HG03442 (cell line): Measurements from ENCODE around the gene MYO7A.

ENCODE experiments used
- ATAC-seq: cut with Tn5 transposase; IDR thresholded peaks from one replicate; pipeline ENCODE4 v1.9.1; 2021; ENCODE audit warnings: mild to moderate bottlenecking, moderate library complexity; ENCODE audit not compliant: unreplicated experiment

Gene MYO7A

DNA sequence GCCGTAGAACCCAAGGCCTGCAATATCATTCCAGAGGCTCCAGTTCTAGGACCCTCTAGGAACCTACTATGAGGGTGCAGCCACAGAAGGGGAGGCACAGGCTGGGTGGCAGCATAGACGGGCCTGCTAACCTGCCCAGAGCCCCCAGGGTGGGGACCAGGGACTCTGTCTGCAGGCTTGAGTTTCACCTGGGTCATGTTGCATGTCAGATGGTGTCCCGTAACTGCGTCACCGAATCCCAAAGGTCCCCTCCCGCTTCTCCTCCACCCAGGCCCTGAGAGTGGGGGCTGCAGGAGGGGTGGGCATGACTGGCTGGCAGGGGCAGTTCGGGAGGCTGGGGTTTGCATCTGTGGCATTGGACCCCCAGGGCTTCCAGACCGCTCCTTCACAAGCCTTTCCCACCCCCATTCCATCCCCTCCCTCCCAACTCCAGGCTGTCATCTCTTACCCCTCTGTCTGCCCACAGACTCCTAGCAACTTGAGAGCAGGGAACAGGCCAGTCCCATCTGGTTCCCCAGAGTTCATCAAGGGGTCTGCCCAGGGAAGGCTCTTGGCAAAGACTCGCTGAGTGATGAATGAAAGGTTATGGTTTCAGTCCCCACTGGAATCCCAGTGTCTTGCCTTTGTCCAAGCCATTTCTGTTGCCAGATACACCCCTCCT, 16.3 kb downstream of the MYO7A start:
- ATAC-seq, result no peak

- no peak for ATAC-seq
Observed at GRCh38 chr11:77144857-77145428, 16.9 kb downstream of the MYO7A start.

DNA sequence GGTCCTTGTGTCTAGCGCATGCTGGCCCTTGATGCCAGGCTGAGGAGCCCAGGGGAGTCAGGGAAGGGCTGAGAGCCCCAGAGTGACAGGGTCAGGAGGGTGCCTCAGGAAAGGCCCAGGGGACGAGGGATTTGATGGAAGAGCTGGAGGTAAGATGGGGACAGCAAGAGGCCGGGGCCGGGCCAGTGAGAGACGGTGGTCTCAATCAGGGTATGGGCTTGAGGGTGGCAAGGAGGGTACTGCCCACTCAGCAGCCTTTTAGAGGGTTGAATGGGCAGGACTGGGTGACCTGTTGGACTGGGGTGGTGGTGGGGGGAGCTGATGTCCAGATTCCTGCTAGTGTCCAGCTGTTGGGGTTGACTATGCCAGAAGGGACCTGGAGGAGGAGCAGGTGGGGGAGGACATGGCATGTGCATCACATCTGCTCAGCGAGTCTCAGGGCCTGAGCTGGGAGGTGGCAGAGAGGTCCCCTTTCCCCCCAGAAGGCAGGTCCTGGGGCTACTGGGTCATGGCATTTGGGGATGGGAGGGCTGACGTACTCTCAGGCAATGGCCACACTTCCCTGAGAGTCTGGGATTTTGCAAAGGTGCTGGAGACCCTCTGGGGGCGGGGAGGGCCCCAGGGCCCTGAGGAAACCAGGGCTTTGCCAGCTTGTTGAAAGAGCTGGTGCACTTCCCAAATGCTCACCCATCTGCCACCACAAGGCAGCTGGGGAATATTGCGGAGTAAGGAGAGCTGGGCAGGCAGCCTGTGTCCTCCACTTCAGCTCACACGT, 18.4 kb downstream of the MYO7A start:
- no peak for ATAC-seq

DNA sequence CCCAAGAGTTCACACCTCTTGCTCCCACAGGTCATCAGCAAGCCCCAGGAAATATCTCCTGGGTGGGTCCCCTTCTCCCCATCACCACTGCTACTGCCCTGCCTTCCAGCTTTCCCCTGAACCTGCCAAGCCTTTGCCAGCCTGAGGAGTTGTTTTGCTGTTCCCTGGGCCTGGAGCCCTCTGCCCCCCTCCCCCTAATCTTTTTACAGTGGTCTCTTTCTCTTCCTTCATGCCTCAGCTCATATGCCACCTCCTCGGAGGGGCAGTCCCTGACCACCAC, 18.9 kb downstream of the MYO7A start:
- no peak for ATAC-seq

- ATAC-seq, result no peak
Observed at GRCh38 chr11:77147668-77148321, 19.7 kb downstream of the MYO7A start.

DNA sequence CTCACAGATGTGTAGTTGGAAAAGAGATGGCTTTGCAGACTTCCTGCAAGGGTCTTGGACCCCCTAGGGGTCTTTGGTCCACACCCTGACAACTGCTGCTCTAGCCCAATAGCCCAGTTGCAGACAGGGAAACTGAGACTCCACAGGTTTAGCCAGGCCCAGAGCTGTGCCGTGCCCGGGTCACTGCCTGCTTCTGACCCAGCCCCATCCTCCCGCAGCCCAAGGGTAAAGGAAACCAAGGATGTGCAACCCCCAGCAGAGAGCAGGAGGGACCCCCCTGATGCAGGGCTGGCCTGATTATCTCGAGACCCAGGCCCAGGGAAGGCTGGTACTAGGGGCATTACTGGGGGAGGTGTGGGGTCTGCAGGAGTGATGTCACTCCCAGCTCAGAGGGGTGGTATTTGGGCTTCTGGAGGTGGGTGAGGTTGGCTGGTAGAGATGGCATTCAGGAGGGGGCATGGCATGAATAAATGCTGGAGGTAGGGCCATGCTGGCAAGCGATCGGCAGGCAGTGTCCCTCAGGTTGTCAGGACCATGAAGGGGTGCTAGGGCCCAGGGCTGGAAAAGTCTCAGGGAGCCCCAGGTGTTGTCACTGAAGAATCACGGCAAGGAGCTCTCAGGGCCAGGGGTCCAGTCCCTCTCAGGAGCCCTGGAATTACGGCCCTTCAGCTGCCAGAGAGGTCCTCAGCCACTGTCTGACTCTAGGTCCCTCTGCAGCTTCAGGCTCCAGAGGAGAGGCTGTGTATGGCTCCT, 21.1 kb downstream of the MYO7A start:
- ATAC-seq, result no peak

- ATAC-seq, result no peak
Observed at GRCh38 chr11:77149716-77150392, 21.8 kb downstream of the MYO7A start.

DNA sequence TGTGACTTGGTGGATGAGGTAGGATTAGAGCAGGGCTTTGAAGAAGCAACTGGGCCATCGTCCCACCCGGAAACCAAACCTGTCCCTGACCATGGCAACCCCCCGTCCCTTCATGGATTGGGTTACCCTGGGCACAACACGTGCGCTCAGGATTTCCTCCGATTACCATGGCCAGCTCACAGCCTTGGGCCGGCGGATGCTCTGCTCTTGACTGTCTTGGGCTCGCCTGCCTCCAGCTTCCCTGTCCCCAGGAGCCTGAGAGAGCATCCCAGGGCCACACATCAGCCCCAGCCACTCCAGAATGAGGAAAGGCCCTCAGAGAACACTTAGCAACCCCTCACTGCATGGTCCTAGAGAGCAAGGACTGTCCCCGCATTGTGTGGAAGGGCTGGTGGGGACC, 22.8 kb downstream of the MYO7A start:
- no peak for ATAC-seq

GRCh38 chr11:77151804-77152509, 23.9 kb downstream of the MYO7A start:
- no peak for ATAC-seq

DNA sequence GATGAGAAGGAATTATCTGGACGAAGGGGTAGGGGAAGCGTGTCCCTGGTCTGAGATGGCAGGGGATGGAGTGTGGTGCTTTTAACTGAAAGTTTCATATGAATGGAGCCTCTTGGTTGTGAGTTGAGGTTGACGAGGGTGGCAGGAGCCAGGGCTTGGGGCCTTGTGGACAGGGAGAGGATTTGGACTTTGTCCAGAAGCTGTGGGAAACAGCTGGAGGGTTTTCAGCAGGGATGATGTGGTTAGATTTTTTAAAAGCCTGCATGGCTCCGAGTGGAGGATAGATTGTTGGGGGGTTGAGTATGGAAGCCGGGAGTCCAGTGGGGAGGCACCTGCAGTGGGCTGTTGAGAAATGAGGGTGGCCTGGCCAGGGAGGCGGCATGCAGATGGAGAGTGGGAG, 24.8 kb downstream of the MYO7A start:
- ATAC-seq, result no peak

GRCh38 chr11:77153276-77154185, 25.5 kb downstream of the MYO7A start:
- no peak for ATAC-seq

- ATAC-seq, result no peak
Observed at GRCh38 chr11:77154381-77155081, 26.5 kb downstream of the MYO7A start.

DNA sequence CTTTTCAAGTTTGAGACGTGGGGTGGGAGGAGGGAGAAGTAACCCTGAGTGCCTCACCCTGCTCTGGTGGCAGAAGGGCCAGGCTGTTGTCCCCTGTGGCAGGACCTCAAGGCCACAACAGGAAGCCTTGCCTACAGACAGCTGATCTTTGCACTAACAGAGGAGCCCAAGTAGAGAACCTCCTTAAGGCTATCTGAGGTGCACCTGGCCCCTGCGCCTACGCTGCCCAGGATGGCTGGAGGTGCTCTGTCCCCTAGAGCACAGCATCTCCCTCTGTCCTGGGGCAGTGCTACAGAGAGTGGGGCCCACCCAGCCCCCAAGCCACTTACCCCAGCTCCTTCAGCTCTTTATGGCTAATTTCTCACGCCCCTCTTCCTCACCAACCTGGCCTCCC, 27.0 kb downstream of the MYO7A start:
- ATAC-seq, result no peak

DNA sequence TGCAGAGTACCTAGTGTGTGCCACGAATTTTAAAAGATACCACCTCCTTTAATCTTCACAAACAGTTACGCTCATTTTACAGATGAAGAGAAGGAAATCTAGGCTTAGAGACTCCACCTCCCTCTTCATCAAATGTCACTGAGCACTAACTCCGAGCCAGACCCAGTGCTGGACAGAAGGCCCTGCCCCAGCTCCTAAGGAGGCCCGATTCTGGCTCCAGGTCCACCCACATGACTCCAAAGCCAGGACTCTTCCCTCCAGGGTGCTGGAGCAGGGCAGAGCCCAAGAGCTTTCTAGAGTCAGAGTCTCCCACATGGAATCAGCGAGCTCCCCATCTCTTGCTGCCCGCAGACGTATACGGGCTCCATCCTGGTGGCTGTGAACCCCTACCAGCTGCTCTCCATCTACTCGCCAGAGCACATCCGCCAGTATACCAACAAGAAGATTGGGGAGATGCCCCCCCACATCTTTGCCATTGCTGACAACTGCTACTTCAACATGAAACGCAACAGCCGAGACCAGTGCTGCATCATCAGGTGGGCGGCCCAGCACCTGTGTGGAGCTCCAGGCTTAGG, 27.6 kb downstream of the MYO7A start:
- no peak for ATAC-seq

GRCh38 chr11:77156396-77157195, 28.6 kb downstream of the MYO7A start:
- ATAC-seq, result no peak

DNA sequence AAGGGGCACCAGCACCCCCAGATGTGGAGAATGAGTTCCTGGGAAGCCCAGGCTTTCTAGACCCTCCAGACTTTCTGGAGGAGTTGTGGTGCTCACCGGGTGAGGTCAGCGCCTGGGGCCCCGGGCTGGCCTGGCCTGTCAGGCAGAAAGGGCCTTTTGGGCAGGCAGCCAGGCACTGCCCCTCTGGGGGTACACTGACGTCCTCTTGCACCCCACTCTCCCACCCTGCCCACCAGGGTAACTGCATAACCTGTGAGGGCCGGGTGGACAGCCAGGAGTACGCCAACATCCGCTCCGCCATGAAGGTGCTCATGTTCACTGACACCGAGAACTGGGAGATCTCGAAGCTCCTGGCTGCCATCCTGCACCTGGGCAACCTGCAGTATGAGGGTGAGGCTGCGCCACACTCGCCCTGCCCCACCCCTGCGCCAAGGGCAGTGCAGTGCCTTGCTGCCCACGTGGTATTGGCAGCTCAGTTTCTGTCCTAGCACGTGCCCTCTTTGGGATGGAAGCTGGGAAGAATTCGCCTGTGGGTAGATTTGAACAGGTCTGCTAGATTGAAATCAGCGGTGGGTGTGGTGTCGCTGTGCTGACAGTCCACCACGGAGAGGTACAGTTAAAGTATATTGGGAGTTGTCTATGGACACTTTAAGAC, 30.1 kb downstream of the MYO7A start:
- no peak for ATAC-seq
